ENCODE measurements around the gene AXDND1.

DNA sequence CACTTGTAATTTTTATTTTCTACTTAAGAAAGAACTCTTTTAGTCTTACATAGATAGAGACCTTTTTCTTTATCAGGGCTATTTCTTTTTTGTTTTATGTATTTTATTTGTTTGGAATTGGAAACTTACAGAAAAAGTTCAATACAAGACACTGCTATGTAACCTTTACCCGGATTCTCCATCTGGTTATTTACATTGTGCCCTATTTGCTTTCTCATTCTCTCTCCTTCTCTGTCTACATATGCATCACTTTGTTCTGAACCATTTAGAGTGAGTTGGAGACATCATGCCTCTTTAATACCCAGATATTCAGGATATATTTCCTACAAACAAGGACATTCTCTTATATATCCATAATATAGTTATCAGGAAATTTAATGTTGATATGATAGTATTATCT is 18.3 kb downstream of the AXDND1 start:
- no peak for TF ChIP-seq POLR2A (IDR thresholded peaks at IDR 0.05)
- TF ChIP-seq, protein P1, sequence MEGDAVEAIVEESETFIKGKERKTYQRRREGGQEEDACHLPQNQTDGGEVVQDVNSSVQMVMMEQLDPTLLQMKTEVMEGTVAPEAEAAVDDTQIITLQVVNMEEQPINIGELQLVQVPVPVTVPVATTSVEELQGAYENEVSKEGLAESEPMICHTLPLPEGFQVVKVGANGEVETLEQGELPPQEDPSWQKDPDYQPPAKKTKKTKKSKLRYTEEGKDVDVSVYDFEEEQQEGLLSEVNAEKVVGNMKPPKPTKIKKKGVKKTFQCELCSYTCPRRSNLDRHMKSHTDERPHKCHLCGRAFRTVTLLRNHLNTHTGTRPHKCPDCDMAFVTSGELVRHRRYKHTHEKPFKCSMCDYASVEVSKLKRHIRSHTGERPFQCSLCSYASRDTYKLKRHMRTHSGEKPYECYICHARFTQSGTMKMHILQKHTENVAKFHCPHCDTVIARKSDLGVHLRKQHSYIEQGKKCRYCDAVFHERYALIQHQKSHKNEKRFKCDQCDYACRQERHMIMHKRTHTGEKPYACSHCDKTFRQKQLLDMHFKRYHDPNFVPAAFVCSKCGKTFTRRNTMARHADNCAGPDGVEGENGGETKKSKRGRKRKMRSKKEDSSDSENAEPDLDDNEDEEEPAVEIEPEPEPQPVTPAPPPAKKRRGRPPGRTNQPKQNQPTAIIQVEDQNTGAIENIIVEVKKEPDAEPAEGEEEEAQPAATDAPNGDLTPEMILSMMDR (IDR thresholded peaks at IDR 0.05) = no peak
